HG03135 (cell line): ENCODE data around the gene ESYT3.
"Not testable (repeated sequence)": the region's sequence is repeated elsewhere in the genome, so short reads cannot be mapped to it uniquely, and the experiment has no call there.

Source experiments
- ATAC-seq: cut with Tn5 transposase; IDR thresholded peaks from one replicate; pipeline ENCODE4 v1.9.1; 2021; ENCODE audit warnings: mild to moderate bottlenecking, moderate library complexity; ENCODE audit not compliant: unreplicated experiment

ESYT3 gene

GRCh38 chr3:138441742-138442141, 7.3 kb downstream of the ESYT3 start:
- ATAC-seq = no peak

DNA sequence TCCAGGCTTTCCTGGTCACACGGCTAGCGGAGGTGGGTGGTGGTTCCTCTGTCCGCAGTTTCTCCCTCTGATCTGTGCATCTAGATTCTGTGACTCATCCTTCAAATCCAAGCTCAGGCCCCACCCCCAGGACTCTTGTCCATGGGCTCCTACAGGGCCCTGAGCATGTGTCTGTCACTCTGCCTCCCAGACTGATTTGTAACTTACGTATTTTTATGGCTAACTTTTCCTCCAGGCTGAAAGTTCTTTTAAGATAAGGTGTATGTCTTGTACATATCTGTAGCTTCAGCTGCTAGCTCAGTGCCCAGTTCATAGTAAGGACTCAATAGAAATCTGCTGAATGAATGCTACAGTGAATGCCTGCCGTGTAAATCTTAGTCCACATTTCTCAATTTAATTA, 8.0 kb downstream of the ESYT3 start:
- ATAC-seq = no peak

DNA sequence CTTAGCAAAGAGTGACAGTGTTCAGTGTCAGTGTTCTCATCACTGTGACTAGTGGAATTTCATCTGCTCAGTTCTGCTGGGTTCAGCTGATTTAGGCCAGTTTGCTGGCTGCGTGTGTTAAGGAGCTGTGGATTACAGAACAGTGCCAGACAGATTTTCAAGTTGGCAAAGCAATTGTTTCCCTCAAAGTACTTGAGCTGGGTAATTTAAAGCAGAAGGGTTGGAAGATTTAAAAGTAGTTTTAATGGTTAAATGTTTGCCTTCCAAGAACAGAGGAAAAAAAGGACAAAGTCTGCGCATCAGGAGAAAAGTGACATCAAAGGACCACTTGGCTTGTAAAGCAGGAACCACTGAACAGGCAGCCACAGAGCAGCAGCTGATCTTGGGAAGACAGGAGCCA, 8.7 kb downstream of the ESYT3 start:
- no peak for ATAC-seq

GRCh38 chr3:138443521-138444503, 9.4 kb downstream of the ESYT3 start:
- ATAC-seq = no peak

- ATAC-seq = no peak
Measured at GRCh38 chr3:138445236-138445635, 10.8 kb downstream of the ESYT3 start.

- ATAC-seq = no peak
Measured at GRCh38 chr3:138445654-138446053, 11.2 kb downstream of the ESYT3 start.

GRCh38 chr3:138448631-138449030, 14.2 kb downstream of the ESYT3 start:
- no peak for ATAC-seq

GRCh38 chr3:138449490-138449889, 15.1 kb downstream of the ESYT3 start:
- no peak for ATAC-seq

- ATAC-seq = no peak
Measured at GRCh38 chr3:138450181-138450580, 15.8 kb downstream of the ESYT3 start.

DNA sequence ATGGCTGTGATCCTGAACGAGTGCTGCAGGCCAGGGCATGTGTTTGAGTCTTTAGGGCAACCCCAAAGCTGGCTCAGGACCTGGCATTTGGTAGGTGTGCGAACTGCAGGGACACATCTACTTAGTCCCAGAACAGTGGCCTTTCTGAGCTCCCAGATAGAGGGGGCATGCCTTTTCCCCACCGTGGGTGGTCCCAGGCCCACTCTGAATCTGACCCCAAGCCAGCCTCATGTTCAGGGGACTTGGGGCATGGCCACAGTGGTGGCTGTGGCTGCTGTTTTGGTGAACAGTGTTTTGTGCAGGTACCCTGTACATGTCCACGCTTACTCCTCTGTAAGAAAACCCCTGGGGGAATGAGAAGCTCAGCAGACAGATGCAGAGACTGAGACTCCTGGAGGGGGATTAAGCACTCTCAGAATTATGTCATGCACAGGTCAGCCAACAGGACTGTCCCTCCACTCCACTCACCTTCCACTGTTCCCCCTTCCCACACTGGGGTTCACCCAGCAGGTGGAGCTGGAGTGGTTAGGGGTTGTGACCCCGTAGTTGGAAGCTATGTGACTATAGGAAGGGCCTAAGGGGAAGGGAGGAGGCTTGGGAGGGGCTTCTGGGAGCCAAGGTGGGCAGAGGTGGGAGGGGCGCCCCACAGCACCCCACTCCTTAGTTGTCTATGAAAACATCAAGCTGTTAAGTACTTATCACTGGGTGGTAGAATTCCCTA, 16.4 kb downstream of the ESYT3 start:
- no peak for ATAC-seq

DNA sequence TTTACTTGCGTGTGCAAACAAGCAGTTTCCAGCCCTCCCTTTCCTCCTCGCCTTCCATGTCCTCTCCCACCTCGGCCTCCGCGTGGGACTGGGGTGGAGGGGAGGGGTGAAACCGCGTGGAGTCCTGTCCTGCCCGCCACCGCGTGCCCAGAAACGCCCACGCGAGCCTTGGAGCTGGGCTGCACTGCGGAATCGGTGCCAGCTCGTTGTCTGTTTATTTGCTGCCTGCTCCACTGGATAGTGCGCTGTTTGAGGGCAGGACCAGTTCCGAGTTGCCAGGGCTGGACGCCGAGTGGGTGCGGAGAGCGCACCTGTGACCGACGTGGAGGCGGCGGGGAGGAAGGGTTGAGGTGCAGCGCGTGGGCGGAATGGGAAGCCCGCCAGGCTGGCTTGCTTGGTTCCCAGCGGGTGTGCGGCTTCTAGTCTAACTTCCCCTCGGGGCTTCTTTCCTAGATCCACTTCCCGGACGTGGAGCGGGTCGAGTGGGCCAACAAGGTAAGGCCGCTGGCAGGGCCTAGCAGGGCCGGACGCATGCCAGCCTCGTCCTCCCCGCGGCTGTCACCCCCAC, 17.3 kb downstream of the ESYT3 start:
- ATAC-seq = no peak

DNA sequence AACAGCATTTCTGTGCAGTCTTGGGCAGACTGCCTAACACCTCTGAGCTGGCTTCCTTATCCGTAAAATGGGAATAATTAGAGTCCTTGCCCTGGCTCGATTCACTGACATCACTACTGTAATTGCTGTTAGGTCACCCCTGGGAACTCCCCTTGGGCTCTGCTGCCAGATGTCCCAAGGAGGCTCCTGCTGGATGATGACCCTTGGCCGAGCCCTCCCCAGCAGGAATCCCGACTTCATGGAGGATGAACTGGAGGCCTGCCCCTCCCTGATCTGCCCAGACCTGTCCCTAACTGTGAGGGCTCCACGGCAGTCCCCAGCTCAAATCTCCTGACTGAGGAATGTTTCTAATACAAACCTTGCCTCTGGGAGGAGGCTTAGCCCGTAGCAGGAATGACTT, 18.0 kb downstream of the ESYT3 start:
- no peak for ATAC-seq

GRCh38 chr3:138453940-138454339, 19.5 kb downstream of the ESYT3 start:
- not testable (repeated sequence) for ATAC-seq

DNA sequence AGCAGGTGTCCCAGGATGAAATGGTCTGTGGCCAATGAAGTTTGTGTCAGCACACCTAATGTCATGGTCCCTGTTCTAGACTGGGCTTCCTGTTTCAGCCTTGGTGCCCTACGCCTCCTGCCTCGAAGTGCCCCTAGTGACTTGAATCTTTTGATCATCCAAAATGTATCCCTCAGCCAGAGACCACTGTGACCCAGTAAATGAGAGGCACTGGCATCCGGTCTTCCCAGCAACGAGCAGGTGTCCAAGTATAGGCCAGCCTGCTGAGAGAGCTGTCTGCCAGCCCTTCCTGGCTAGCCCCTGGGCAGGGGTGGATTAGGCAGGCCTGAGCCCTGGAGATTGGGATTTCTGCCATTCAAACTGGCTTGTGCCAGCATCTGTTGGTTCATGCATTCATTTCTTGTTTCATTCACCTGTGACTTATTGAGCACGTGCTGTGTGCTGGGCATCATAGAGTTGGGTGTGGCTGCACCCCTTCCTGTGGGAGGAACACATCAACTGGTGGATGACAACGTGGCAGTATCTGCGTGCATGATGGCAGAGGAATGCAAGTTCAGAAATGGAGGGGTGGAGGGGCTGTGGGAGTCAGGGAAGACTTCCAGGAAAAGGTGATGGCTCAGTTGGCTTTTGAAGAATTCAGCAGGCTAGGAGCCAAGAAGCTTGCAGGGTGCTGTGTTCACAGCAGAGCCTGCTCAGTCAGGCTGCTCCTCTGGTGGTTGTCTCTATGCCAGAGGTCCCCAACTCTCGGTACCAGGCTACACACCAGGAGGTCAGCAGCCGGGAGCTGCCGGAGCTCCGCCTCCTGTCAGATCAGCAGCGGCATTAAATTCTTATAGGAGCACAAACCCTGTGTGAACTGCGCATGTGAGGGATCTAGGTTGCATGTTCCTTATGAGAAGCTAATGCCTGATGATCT, 21.6 kb downstream of the ESYT3 start:
- ATAC-seq = no peak

- no peak for ATAC-seq
Measured at GRCh38 chr3:138456961-138457862, 22.8 kb downstream of the ESYT3 start.

DNA sequence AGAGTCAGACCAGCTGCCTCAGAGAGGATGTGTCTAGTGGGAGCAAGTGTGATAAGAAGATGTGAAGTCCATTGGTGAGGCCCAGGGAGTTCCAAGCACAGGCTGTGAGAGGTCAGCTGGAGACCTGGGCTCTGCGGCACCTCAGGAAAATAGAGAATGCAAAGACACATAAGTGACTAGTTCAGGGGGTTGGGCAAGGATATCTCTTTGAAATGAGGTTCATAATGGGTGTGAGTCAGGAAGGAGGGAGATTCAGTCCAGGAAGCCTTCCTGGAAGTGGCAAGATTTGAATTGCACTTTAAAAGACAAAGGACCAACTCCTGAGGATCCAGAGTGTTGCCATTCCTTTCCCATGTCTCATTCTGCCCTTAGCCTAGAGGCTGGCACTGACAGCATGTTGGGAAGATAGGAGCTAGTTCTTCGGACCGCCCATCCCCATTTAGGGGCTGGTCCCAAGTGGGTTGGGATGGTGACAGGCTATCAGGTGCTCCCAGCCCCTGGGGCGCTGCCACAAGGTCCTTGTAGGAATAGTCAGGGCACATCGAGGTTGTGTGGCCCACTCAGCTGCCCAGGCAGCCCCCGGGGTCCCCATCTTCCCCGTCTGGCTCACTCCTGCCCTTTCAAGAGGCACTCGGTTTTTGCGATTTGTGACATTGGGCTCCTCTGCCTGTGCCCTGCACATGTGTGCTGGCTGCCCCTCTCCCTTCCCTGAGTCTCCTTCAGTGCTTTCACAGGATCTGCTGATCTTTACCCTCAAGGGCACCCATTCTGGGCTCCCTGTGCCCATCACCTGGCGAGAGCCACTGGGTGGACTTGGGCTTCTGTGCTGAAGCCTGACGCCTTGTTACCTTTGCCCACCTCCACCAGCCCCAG, 23.7 kb downstream of the ESYT3 start:
- no peak for ATAC-seq

DNA sequence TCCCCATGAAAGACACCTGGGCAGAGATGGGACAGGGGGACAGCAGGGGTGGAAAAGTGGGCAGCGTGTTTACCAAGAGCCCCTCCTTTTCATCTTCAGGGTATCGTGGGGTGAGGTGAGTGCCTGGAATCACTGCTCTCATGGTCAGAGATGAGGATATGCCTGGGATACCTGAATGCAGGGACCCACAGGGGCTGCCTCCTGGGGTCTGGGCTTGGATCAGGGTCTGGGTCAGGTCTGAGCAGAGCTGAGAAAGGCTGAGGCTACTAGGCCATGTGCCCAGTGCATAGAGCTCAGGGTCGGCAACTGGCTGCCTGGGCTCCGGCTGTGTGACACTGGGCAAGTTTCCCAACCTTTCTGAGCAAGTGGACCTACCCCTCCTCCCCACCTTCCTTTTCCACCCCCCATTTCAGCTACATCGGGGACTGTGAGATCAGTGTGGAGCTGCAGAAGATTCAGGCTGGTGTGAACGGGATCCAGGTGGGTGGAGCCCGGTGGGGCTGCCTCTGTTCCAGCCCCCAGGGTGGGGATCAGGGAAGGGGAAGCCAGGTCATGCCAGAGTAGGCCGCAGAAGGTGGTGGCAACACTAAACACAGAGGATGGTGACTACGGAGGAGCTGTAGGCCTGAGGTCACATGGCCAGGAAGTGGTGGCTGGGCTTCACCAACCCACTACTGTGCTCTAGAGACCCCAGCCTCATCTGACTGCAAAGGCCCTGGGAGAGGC, 24.5 kb downstream of the ESYT3 start:
- ATAC-seq = no peak
